NCI-H2107 treated with DMSO at 0.1 percent for 48 hours (cell line): ENCODE measurements around the gene CPA3.

Experiments used
- DNase-seq: peaks from one replicate; lab custom pipeline; 2025; ENCODE audit not compliant: unreplicated experiment; lab: John Stamatoyannopoulos, UW

The CPA3 gene

GRCh38 chr3:148865049-148865448 is at the start of gene CPA3:
Gene CPA3 (plus strand): TSS chr3:148865296. CDS start chr3:148865308, 12 bp downstream.
- DNase-seq, result no peak

GRCh38 chr3:148815316-148816110 is 49.6 kb upstream of the CPA3 start:
- DNase-seq, result no peak

DNA sequence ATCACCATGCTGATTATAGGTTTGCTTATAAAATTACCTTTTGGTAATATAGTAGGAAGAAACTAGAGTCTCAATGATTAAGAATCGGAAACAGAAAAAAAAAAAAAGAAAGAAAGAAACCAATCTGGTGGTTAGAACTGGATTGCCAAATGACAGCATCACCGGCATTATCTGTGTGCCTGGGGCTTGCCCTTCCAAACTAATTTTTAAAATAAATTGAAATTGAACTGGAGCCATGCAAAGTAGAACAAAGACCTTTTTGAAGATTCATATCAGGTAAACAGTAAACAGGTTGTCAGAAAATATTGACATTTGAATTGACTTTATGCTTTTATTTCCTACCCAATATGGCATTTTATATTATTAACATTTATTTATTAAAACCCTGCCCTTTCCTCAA is 48.7 kb upstream of the CPA3 start:
- DNase-seq, result no peak

GRCh38 chr3:148816981-148817525 is 48.0 kb upstream of the CPA3 start:
- no peak for DNase-seq

DNA sequence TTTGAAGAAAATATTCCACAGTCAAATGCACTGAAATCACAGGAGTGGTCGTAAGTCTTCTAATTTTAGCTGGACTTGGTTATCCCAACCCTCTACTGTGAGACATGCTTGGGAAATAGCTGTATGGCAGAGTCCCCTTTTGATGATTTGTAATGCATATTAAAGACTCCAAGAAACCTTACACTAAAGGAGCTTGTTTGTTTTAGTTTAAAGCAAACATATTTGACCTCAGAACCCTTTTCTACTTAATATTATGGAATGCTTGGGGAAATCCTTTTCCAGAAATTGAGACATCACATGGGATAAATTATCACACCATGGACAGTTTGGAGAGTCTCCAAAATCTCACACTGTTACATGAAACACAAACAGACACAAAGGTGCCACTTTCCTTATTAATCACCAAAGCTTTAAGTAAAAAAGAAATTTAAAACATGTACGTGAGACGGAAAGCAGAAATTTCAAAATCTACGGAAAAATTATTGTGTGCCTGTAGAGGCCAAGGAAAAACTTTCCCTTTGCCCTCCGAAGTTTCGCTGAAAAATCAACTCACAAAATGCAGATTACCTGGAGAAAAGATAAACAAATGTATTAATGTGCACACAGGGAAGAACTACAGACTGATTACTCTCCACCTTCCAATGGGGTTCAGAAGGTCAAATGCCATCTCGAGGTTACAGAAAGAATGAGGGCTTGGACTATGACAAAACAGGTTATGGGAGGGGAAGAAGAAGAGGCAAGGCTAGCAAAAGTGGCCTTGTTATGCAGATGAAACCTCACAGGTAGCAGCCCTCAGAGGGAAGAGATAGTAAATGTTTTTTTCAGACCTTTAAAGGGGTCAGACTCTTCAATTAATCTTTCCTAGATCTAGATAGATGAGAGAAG is 44.5 kb upstream of the CPA3 start:
- no peak for DNase-seq

DNA sequence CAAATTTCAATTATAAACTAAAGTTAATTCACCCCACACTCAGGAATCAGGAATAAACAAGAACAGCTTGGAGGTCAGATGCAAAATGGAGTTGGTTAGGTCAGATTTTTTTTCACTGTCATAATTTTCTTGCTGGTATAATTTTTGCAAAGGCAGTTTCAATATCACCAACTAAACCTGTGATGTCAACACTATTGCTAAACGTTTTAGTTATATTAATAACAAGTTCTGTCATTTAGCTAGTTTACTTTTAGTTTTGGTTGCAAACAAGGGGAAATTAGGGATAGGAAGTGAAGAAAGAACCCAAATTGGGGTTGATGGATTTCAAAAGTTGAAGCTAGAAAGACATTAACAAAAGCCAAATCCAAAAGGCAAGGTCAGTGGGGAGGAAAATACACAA is 42.1 kb upstream of the CPA3 start:
- no peak for DNase-seq

GRCh38 chr3:148825476-148825875 is 39.6 kb upstream of the CPA3 start:
- no peak for DNase-seq

DNA sequence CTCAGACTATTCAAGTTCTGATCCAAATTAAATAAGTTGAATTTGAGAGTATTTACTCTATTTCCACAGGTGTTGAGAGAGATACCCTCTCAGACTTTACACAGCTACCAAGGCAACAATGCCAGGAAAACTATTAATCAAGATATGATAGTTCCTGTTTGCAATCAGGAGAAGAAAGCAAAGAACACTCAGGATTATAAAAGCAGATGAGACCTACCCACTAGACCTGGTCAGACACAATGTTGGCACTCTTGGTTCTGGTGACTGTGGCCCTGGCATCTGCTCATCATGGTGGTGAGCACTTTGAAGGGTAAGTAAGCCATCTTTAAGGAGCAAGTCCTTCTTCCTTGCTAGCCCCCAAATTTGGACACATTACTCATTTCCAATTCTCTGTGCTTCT is 37.5 kb upstream of the CPA3 start, which contains the start of gene CPB1:
TSS of gene CPB1 (plus strand) at position 227 of the 400 bp plus-strand sequence. CDS start at position 240, 13 bp downstream.
- no peak for DNase-seq

GRCh38 chr3:148828136-148828690 is 36.9 kb upstream of the CPA3 start:
- no peak for DNase-seq

- DNase-seq, result no peak
These were observed 35.2 kb upstream of the CPA3 start for GRCh38 chr3:148829926-148830325.

DNA sequence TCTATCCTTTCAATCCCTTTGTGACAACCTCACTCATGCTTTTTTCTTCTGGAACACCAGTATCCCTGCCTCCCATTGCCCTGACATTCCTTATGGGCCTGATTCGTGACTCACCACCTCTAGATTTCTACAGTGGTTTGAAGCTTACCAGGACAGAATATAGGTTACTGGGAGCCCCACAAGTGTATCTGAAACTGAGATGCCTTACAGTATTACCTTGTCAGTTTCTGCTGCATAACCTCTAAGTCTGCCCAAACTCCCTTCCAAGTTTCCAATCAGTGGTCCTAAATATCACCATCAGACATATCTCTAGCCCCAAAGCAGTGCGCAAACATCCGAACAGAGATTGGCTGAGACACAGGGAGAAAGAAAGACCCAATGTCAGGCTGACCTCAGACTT is 31.9 kb upstream of the CPA3 start:
- no peak for DNase-seq

DNA sequence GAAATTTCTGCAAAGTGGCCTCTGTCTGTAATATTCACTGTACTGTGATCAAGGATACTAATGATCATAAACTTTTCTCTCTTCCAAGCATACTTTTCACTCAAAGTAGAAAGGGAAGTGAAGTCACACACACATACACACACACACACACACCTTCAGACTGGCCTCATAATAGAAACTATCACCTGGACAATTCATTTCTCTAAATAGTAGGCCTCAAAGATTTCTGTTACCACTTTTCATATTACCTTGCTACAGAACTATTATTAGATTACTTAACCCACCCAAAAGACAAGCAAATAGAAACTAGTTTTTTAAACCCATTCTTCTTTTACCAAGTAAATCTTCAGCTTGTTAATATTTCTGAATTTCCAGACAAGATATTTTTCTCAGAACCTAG is 25.3 kb upstream of the CPA3 start:
- DNase-seq, result no peak

GRCh38 chr3:148840451-148840850 is 24.6 kb upstream of the CPA3 start:
- no peak for DNase-seq

DNA sequence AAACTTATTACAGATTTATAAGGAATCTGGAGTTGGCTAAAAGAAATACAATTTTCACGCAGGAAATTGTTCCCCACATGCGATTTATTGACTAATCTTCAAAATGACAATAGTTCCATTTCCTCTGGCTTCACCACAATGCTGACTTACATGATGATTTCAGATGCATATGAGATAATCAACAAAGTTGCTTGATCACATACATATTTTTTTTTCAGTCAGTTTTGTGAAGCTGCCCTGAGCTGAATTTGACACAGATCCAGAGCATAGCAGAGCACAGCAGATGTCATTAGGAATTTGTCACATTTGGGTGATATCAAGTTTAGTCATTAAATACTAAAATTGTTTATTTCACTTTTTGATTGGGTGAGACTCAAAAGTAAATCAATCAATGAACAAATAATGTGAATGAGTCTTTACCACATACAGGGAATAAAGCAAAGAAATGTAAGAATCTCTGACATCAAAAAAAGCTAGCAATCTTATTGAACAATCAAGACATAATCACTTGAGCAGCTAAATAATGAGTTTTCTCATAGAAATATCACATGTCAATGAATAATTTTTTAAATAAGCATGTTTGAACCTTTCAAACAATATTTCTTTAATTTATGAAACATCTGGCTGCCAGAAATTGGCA is 19.2 kb upstream of the CPA3 start:
- DNase-seq, result no peak

GRCh38 chr3:148847351-148847750 is 17.7 kb upstream of the CPA3 start:
- no peak for DNase-seq

- no peak for DNase-seq
These were observed 16.7 kb upstream of the CPA3 start for GRCh38 chr3:148848410-148848809.

DNA sequence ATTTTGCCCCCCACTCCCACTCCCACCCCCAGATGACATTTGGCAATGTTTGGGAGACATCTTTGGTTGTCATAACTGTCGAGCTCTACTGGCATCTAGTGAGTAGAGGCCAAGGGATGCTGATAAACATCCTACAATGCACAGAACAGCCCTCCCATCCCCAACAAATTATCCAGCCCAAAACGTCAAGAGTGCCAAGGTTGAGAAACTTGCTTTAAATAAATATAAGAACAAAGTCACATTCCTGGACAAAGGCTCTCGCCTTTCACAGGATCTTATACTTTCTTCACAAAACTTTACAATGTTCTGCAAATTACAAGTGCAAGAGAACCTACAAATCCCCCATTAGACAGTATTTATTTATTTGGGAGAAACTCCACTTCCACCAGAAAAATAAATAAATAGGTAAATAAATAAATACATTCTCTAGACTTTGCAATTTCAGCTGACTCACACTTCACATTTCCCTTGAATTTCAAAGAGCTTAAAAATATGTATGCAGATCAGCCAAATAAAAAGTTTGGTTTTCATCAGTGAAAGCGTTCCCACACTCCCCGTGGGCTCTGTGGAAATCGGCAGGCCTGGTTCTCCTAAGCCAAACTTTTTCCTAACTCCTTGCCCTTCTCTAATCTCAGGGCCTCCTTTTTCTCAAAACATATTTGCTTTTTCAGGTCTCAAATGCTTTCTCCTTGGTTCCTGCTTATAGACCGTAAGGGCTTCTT is 12.7 kb upstream of the CPA3 start:
- DNase-seq, result no peak

DNA sequence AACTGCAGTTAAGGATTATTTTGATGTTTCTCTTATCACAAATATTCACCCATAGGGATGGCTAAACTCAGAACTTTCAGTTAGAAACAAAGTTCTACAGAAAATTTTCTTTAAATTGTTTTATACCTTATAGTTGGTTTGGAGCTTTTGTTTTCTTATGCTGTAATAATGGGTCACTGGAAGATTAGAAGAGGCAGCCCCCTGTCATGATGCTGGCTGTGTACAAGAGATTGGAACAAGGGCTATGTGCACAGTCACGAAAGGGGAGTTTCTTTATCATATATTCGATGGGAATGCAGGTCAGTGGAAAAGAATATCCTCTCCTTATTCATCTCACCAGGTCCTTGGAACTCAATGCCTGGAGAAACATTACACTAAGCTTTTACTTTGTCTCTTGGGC is 12.0 kb upstream of the CPA3 start:
- DNase-seq, result no peak

DNA sequence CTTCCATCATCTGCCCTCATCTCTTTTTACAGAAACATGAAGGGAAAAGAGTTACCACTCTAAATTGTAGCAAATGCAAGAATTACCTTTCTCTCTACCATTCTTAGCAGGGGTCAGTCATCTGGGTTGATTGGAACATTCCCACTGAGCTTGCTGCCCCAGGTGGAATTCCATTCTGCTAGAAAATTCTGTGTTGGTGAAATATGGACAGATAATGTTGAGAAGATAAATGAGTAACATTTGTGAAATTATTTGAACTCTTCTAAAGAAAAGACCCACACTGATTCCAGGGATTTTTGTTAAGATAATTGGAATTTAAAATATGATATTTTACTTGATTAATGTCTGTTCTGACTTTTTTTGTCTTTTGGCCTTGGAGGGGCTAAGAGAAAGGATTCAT is 11.0 kb upstream of the CPA3 start:
- no peak for DNase-seq

DNA sequence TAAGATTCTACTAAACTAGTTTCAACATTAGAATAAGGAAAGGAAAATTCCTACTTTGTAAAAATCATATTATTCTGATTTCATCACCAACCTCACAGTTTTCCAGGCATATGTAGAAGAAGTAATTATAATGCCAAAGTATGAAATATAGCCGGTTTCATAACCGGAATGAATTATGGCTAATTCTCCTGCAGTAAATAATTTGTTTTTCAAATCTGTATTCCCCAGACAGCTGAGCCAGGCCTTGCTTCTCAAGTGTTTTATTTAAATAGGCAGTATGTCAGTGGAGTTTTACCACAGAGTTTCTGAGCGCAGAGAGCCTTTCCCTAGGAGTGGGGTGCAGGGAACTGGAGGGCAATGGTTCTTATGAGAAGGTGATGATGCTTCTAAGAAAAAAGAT is 8.7 kb upstream of the CPA3 start:
- DNase-seq, result no peak
